ENCODE data around the gene CNTFR.

DNA sequence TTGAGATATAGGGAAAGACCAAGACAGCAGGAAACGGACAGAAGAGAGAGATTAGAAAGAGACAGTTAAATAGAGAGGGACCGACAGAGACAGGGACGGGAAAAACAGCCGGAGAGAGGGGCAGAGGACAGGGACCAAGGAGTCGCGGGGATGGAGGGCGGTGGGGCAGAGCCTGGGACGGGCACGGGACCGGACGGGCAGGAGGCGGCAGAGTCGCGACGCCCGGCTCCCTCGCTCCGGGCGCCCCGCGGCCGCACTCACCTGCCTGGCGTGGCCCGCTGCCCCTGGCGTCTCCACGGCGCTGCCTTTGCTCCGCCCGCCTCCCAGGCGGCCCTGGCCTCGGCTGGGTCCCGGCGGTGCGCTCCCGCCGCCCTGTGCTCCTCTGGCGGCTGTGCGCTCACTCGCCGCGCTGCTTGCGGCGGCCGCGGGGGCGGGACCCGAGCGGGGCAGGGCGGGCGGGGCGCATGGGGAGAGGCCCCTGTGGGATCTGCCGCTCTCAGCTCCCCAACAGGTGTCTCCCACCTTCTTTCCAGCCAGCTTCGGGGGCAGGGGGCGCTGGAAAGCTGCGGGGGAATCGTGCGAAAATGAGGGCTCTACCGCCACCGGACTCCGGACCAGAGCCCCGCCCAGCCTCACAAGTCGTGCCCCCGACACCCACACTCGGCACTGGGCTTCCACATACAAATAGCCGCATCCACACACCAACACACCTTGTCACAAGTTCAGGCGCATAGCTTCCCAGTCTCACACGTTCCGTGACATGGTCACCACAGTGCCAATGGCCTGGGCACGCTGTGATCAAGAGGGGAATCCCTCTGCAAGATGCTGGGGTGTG is 39.3 kb upstream of the CNTFR start, which contains the start of gene ARID3C:
- TF ChIP-seq EZH2 (IDR thresholded peaks at IDR 0.05; ENCODE audit: insufficient read depth, poor library complexity, severe bottlenecking) = peak; percentile 93
- TF ChIP-seq EZH2phosphoT487 (IDR thresholded peaks at IDR 0.05; ENCODE audit: insufficient read depth, low read depth) = 0 out of 2 replicates have a peak, but pooled peaks have one; percentile 26
